PC-3 (cell line): ENCODE measurements around the gene DGKI.

Experiments used
- CTCF ChIP-seq: fragments of 300-600 bp; sonication (generic); conservative IDR thresholded peaks from 2 replicates; pipeline ENCODE4 v1.5.1; 2017; ENCODE audit warnings: antibody characterized with exemption, low read depth, mild to moderate bottlenecking, low read length
- EZH2 ChIP-seq: fragments of 300-600 bp; sonication (generic); IDR thresholded peaks from one replicate; pipeline ENCODE4 v1.6.1; 2017; ENCODE audit warnings: antibody characterized with exemption, mild to moderate bottlenecking, low read length; ENCODE audit not compliant: unreplicated experiment
- EZH2phosphoT487 ChIP-seq: fragments of 300-600 bp; sonication (generic); IDR thresholded peaks from 2 replicates; pipeline ENCODE4 v1.6.1; 2018; ENCODE audit warnings: mild to moderate bottlenecking, antibody characterized with exemption, low read length, borderline replicate concordance

- no peak for TF ChIP-seq CTCF
- no peak for TF ChIP-seq EZH2phosphoT487
- TF ChIP-seq EZH2: no peak
Measured at GRCh38 chr7:137875746-137876145, 29.0 kb upstream of the DGKI start.
